Upper lobe of left lung (tissue), 6 donors: Measurements from ENCODE around the gene GPD2. TPM values are rescaled to one million over a fixed set of nuclear protein-coding genes. Genes with fewer than 3 reads are reported as not detected.

Experiments used
- ATAC-seq, 2 donors: fragments of 200-7000 bp; cut with Tn5 transposase; one replicate each; pipeline ENCODE4 v1.9.1; 2022; ENCODE audit warnings: mild to moderate bottlenecking in 2 of 2, moderate library complexity in 2 of 2; ENCODE audit not compliant: low FRiP score in 2 of 2
- DNase-seq, 2 donors: peaks; one replicate each; pipeline ENCODE4 v3.0.0-alpha.2; 2019 to 2020
- H3K27ac ChIP-seq, 4 donors: fragments of 200-600 bp; sonication (generic); one replicate each; pipeline ENCODE4 v1.5.1; 2016 to 2019
- H3K27me3 ChIP-seq, 4 donors: fragments of 200-600 bp; sonication (generic); one replicate each; pipeline ENCODE4 v1.5.1; 2017 to 2019
- H3K36me3 ChIP-seq, 4 donors: fragments of 200-600 bp; sonication (generic); one replicate each; pipeline ENCODE4 v1.5.1; 2016 to 2019
- H3K4me1 ChIP-seq, 4 donors: fragments of 200-600 bp; sonication (generic); one replicate each; pipeline ENCODE4 v1.5.1; 2018 to 2019
- H3K4me3 ChIP-seq, 4 donors: fragments of 200-600 bp; sonication (generic); one replicate each; pipeline ENCODE4 v1.5.1; 2017 to 2019; ENCODE audit warnings: mild to moderate bottlenecking in 2 of 4, moderate library complexity in 1 of 4
- H3K9me3 ChIP-seq, 4 donors: fragments of 200-600 bp; sonication (generic); one replicate each; pipeline ENCODE4 v1.5.1; 2018 to 2019
- EP300 ChIP-seq, 4 donors: sonication (generic); formaldehyde crosslinking; IDR thresholded peaks; one replicate each; pipeline ENCODE4 v1.5.1; 2017; ENCODE audit warnings: antibody characterized with exemption in 4 of 4, control low read depth in 2 of 4
- POLR2A ChIP-seq, 4 donors: fragments of 450-650 bp; IDR thresholded peaks; one replicate each; pipeline ENCODE4 v1.5.1; 2016 to 2017; ENCODE audit warnings: antibody characterized with exemption in 4 of 4, mild to moderate bottlenecking in 2 of 4
- POLR2AphosphoS5 ChIP-seq, 2 donors: sonication (generic); formaldehyde crosslinking; IDR thresholded peaks; one replicate each; pipeline ENCODE4 v1.5.1; 2017; ENCODE audit warnings: antibody characterized with exemption in 2 of 2
- WGBS, 2 donors: methylation state at CpG; one replicate each; pipeline ENCODE4 v1.1.5; 2017 to 2018; 5-methylcytosine and 5-hydroxymethylcytosine counted together
- total RNA-seq, 6 donors: library from RNA; depleted of rRNA in 4 of 6; stranded (reverse); fragments of >200 nt in 4 of 6; gene quantifications; one replicate each; pipeline versions ENCODE4 v1.1.0 to v1.2.1, GENCODE V29; 2016 to 2021
- TF ChIP-seq, protein P1 (sequence below), 6 experiments: fragments of 450-650 bp in 4 of 6; fragments of 200-600 bp in 2 of 6; sonication (generic) in 2 of 6; IDR thresholded peaks; one replicate each; pipeline ENCODE4 v1.5.1; 2016 to 2019; ENCODE audit warnings: antibody characterized with exemption in 6 of 6
- donor health status: DM: no; HTN: no; CAD: no; lungs with moderate emphysema.
- donor health status: DM: no; HTN: yes; CAD: no; lungs with severe emphysema.

Gene GPD2
- total RNA-seq, 6 donors from 2014 or later: 37.6 to 142 (median 44.2) TPM

GRCh38 chr2:156427074-156427473, 9.1 kb upstream of the GPD2 start:
- Histone ChIP-seq H3K27me3 (no peaks in the 10 kb centered on the region), H3K4me3 (no peak overlapping the region), H3K4me1 (peaks cover 10 to 35% (median 18%) of the 10 kb centered on the region in 4 donors), H3K36me3 (no peaks in the 10 kb centered on the region), H3K27ac (no peak overlapping the region), H3K9me3 (no peaks in the 10 kb centered on the region)
- ATAC-seq (no peak), DNase-seq (no peak)
- WGBS, 2 donors: 71 to 79% methylated on average over 1 of the region's 1 CpG
- TF ChIP-seq, protein P1, sequence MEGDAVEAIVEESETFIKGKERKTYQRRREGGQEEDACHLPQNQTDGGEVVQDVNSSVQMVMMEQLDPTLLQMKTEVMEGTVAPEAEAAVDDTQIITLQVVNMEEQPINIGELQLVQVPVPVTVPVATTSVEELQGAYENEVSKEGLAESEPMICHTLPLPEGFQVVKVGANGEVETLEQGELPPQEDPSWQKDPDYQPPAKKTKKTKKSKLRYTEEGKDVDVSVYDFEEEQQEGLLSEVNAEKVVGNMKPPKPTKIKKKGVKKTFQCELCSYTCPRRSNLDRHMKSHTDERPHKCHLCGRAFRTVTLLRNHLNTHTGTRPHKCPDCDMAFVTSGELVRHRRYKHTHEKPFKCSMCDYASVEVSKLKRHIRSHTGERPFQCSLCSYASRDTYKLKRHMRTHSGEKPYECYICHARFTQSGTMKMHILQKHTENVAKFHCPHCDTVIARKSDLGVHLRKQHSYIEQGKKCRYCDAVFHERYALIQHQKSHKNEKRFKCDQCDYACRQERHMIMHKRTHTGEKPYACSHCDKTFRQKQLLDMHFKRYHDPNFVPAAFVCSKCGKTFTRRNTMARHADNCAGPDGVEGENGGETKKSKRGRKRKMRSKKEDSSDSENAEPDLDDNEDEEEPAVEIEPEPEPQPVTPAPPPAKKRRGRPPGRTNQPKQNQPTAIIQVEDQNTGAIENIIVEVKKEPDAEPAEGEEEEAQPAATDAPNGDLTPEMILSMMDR (IDR thresholded peaks at IDR 0.05): no peak
- no peak for TF ChIP-seq POLR2A (IDR thresholded peaks at IDR 0.05)
- TF ChIP-seq POLR2AphosphoS5 (IDR thresholded peaks at IDR 0.05): no peak
- TF ChIP-seq EP300 (IDR thresholded peaks at IDR 0.05): no peak

- Histone ChIP-seq H3K4me3 (no peak overlapping the region), H3K9me3 (no peaks in the 10 kb centered on the region), H3K27me3 (no peaks in the 10 kb centered on the region), H3K36me3 (no peaks in the 10 kb centered on the region), H3K27ac (peak overlapping the region in 2 of 4 donors; percentile 52 to 57), H3K4me1 (peaks cover 10 to 35% (median 18%) of the 10 kb centered on the region in 4 donors)
- DNase-seq (no peak), ATAC-seq (no peak)
- no peak for TF ChIP-seq POLR2AphosphoS5 (IDR thresholded peaks at IDR 0.05)
- TF ChIP-seq POLR2A (IDR thresholded peaks at IDR 0.05): no peak
These were observed 7.0 kb upstream of the GPD2 start for GRCh38 chr2:156429211-156429610.

GRCh38 chr2:156430236-156430979, 5.8 kb upstream of the GPD2 start:
- no peak overlapping the region for H3K4me3 ChIP-seq
- peak overlapping the region; percentile 28 to 71 (median 61) for H3K27ac ChIP-seq
- peaks cover 15 to 42% (median 22%) of the 10 kb centered on the region in 4 donors for H3K4me1 ChIP-seq
- WGBS, 2 donors: 60 to 61% methylated on average over 2 of the region's 2 CpGs
- H3K27me3 ChIP-seq: no peaks in the 10 kb centered on the region
- no peak for ATAC-seq
- no peaks in the 10 kb centered on the region for H3K36me3 ChIP-seq
- no peak for DNase-seq
- H3K9me3 ChIP-seq: no peaks in the 10 kb centered on the region
- TF ChIP-seq, protein P1 (IDR thresholded peaks at IDR 0.05): no peak
- TF ChIP-seq EP300 (IDR thresholded peaks at IDR 0.05): no peak

- ATAC-seq: no peak
- no peak for DNase-seq
- TF ChIP-seq POLR2A (IDR thresholded peaks at IDR 0.05) (no peak), POLR2AphosphoS5 (IDR thresholded peaks at IDR 0.05) (no peak), EP300 (IDR thresholded peaks at IDR 0.05) (no peak)
- TF ChIP-seq, protein P1 (IDR thresholded peaks at IDR 0.05): no peak
These were observed 5.2 kb upstream of the GPD2 start for GRCh38 chr2:156430980-156431358.

GRCh38 chr2:156434461-156435291, 1.5 kb upstream of the GPD2 start:
- H3K27ac ChIP-seq: peak overlapping the region; percentile 94 to 97 (median 96)
- no peaks in the 10 kb centered on the region for H3K27me3 ChIP-seq
- H3K4me3 ChIP-seq: peak overlapping the region in 3 of 4 donors; percentile 50 to 73 (median 63)
- H3K9me3 ChIP-seq: no peaks in the 10 kb centered on the region
- H3K36me3 ChIP-seq: no peaks in the 10 kb centered on the region
- ATAC-seq (no peak), DNase-seq (no peak)
- H3K4me1 ChIP-seq: peaks cover 38 to 51% (median 40%) of the 10 kb centered on the region in 4 donors
- TF ChIP-seq, protein P1 (IDR thresholded peaks at IDR 0.05): no peak
- TF ChIP-seq POLR2AphosphoS5 (IDR thresholded peaks at IDR 0.05) (no peak), EP300 (IDR thresholded peaks at IDR 0.05) (no peak)
- 61 to 64% methylated on average over 8 of the region's 8 CpGs for WGBS, 2 donors

More at GRCh38 chr2:156430980-156431358, 5.2 kb upstream of the GPD2 start:
- Histone ChIP-seq H3K4me1 (peaks cover 15 to 42% (median 25%) of the 10 kb centered on the region in 4 donors), H3K27me3 (no peaks in the 10 kb centered on the region), H3K4me3 (no peak overlapping the region), H3K36me3 (no peaks in the 10 kb centered on the region), H3K27ac (peak overlapping the region; percentile 28 to 71 (median 61)), H3K9me3 (no peaks in the 10 kb centered on the region)
- WGBS, 2 donors: 71 to 89% methylated on average over 1 of the region's 1 CpG
